ENCODE data around the gene EFHC2. TPM values are rescaled to one million over a fixed set of nuclear protein-coding genes. Genes with fewer than 3 reads are reported as not detected.

EFHC2 gene
- total and polyA plus RNA-seq, 2 of the 8 experiments (the other 6 are each of a cell fraction or from before 2014, with no cell fraction given), result 1.8 to 3.4 TPM

- TF ChIP-seq, protein P1, sequence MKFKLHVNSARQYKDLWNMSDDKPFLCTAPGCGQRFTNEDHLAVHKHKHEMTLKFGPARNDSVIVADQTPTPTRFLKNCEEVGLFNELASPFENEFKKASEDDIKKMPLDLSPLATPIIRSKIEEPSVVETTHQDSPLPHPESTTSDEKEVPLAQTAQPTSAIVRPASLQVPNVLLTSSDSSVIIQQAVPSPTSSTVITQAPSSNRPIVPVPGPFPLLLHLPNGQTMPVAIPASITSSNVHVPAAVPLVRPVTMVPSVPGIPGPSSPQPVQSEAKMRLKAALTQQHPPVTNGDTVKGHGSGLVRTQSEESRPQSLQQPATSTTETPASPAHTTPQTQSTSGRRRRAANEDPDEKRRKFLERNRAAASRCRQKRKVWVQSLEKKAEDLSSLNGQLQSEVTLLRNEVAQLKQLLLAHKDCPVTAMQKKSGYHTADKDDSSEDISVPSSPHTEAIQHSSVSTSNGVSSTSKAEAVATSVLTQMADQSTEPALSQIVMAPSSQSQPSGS (IDR thresholded peaks at IDR 0.05; ENCODE audit: low read length), result no peak
- TF ChIP-seq POU5F1 (IDR thresholded peaks at IDR 0.05; ENCODE audit: low read depth, low read length) (no peak), SP1 (IDR thresholded peaks at IDR 0.05; ENCODE audit: low read depth, low read length) (no peak), ZNF274 (IDR thresholded peaks at IDR 0.05; ENCODE audit: borderline replicate concordance, extremely low read depth, low read length) (no peak)
These were observed 49.3 kb upstream of the EFHC2 start (continued) for GRCh38 chrX:44392767-44393166.
